Heart right ventricle (tissue), 16 donors: ENCODE results near the gene PITPNB. TPM values are rescaled to one million over a fixed set of nuclear protein-coding genes. Genes with fewer than 3 reads are reported as not detected.

ENCODE experiments used
- ATAC-seq, 8 donors: fragments of 200-7000 bp; cut with Tn5 transposase; one replicate each; pipeline ENCODE4 v1.9.1; 2020; ENCODE audit warnings: mild to moderate bottlenecking in 8 of 8, moderate library complexity in 8 of 8, moderate number of reproducible peaks in 1 of 8
- DNase-seq, 2 donors: peaks; one replicate each; pipeline ENCODE4 v3.0.0-alpha.2; 2020
- H3K27ac ChIP-seq, 10 donors: fragments of 200-600 bp; sonication (generic) in 2 of 10; one replicate each; pipeline versions ENCODE4 v1.5.0 to v1.8.0; 2020 to 2022; ENCODE audit warnings: mild to moderate bottlenecking in 3 of 10
- H3K27me3 ChIP-seq, 7 donors: fragments of 200-600 bp; one replicate each; pipeline ENCODE4 v1.8.0; 2021 to 2022; ENCODE audit warnings: mild to moderate bottlenecking in 2 of 7
- H3K36me3 ChIP-seq, 9 donors: fragments of 200-600 bp; sonication (generic) in 1 of 9; one replicate each; pipeline versions ENCODE4 v1.5.0 to v1.8.0; 2020 to 2022; ENCODE audit warnings: mild to moderate bottlenecking in 2 of 9
- H3K4me1 ChIP-seq, 9 donors: fragments of 200-600 bp; sonication (generic) in 1 of 9; one replicate each; pipeline versions ENCODE4 v1.5.0 to v1.8.0; 2020 to 2022; ENCODE audit warnings: mild to moderate bottlenecking in 4 of 9
- H3K4me3 ChIP-seq, 10 donors: fragments of 200-600 bp; sonication (generic) in 2 of 10; one replicate each; pipeline versions ENCODE4 v1.5.0 to v1.8.0; 2020 to 2022; ENCODE audit warnings: mild to moderate bottlenecking in 7 of 10, moderate library complexity in 2 of 10
- H3K9me3 ChIP-seq, 11 donors: fragments of 200-600 bp in 10 of 11; sonication (generic) in 2 of 11; one replicate each; pipeline versions ENCODE4 v1.5.0 to v1.8.0; 2013 to 2022; ENCODE audit warnings: mild to moderate bottlenecking in 2 of 11, control low read depth in 1 of 11, moderate library complexity in 1 of 11
- CTCF ChIP-seq, 9 donors: fragments of 200-600 bp; sonication (generic) in 2 of 9; IDR thresholded peaks; one replicate each; pipeline versions ENCODE4 v1.5.0 to v1.8.0; 2021 to 2022; ENCODE audit warnings: antibody characterized with exemption in 9 of 9, mild to moderate bottlenecking in 5 of 9, moderate library complexity in 1 of 9
- WGBS, 2 donors: extraction: QIAGEN DNeasy Blood & Tissue Kit; methylation state at CpG; one replicate each; pipeline ENCODE4 v1.1.7; 2013; ENCODE audit warnings: inconsistent platforms in 1 of 2; 5-methylcytosine and 5-hydroxymethylcytosine counted together
- intact Hi-C, 10 donors: fragments of 100-400 bp; cut with DNase I; formaldehyde crosslinking; loops; one replicate each; pipeline versions ENCODE4 v1.11.1 to v1.14.2; 2022
- polyA plus RNA-seq, 2 donors: library from polyadenylated mRNA; stranded (reverse); fragments of 200-250 nt; gene quantifications; one replicate each; pipeline ENCODE4 v1.2.3, GENCODE V29; 2013
- total RNA-seq, 10 donors: library from RNA; stranded (reverse); fragmentation: NEBNext Ultra II Directional in 3 of 10; extraction: Animal tissue kit (Norgen Biotek cat#: 25700) in 3 of 10; gene quantifications; one replicate each; pipeline versions ENCODE4 v1.2.1 to v1.2.4, GENCODE V29; 2021 to 2023
- donor health status: Arrhythmogenic right ventricular cardiomyopathy.
- donor health status: ischemic (EF 13 %, LVEDD 7.1; RV severe dilation, severe dysfunction).
- donor health status: healthy with polysubstance abuse.
- donor health status: DM: no; HTN: yes; CAD: no.
- donor health status: DM: no; HTN: no; CAD: no.
- donor health status: ischemic (EF 25% LVEDD 6.9; RV normal size, moderate dysfunction).
- donor health status: ischemic (EF 25% LVEDD 5.7; RV mildly dilated, moderate dysfunction).
- donor health status: healthy.
- donor health status: DM: yes; HTN: yes; CAD: no.
- donor health status: Ischemic cardiomyopathy.
- donor health status: ischemic (EF 35%, LVEDD 5.7; RV mildly dilated, moderate dysfunction).
- donor health status: nonischemic (EF 11% LVEDD 7.7; RV severe dilation, severe dysfunction).
- donor health status: DM: yes; HTN: yes; CAD: no.
- donor health status: PGD.
- donor health status: ischemic (EF 29% LVEDD 5.4; RV normal size, mild dysfunction).
- donor health status: nonischemic (EF 23%, LVEDD 6.1; RV moderate dilation, normal function).

Gene PITPNB
- total and polyA plus RNA-seq, 12 donors = 16.0 to 78.3 (median 58.1) TPM

GRCh38 chr22:27843441-27843840 is 75.6 kb downstream of the PITPNB start:
- no peak for TF ChIP-seq CTCF (IDR thresholded peaks at IDR 0.05)
- Histone ChIP-seq H3K4me3 (no peak overlapping the region), H3K4me1 (peaks cover 8 to 23% (median 14%) of the 10 kb centered on the region in 9 donors), H3K27me3 (no peaks in the 10 kb centered on the region), H3K27ac (peak overlapping the region in 3 of 10 donors; percentile 22 to 53 (median 44)), H3K36me3 (peaks cover 0 to 48% (median 6%) of the 10 kb centered on the region in 9 donors), H3K9me3 (no peaks in the 10 kb centered on the region)
- DNase-seq = no peak
- ATAC-seq = peak in 3 of 8 donors; percentile 7 to 26 (median 10)
- intact Hi-C loops = no loop called here
- 80 to 82% methylated on average over 7 of the region's 7 CpGs for WGBS, 2 donors

GRCh38 chr22:27842669-27843431 is 76.2 kb downstream of the PITPNB start:
- no peak for DNase-seq
- intact Hi-C loops = no loop called here
- peaks cover 0 to 43% (median 2%) of the 10 kb centered on the region in 9 donors for H3K36me3 ChIP-seq
- 60 to 63% methylated on average over 15 of the region's 15 CpGs for WGBS, 2 donors
- H3K27me3 ChIP-seq = no peaks in the 10 kb centered on the region
- TF ChIP-seq CTCF (IDR thresholded peaks at IDR 0.05) = no peak
- peak overlapping the region in 5 of 10 donors; percentile 20 to 53 (median 44) for H3K27ac ChIP-seq
- peak; percentile 30 to 70 (median 40) for ATAC-seq
- H3K9me3 ChIP-seq = peaks cover 0 to 5% (median 0%) of the 10 kb centered on the region in 11 donors
- no peak overlapping the region for H3K4me3 ChIP-seq
- peaks cover 8 to 23% (median 14%) of the 10 kb centered on the region in 9 donors for H3K4me1 ChIP-seq

- H3K27me3 ChIP-seq = no peaks in the 10 kb centered on the region
- WGBS, 2 donors = 75 to 80% methylated on average over 1 of the region's 1 CpG
- H3K4me3 ChIP-seq = no peak overlapping the region
- H3K4me1 ChIP-seq = peaks cover 8 to 23% (median 14%) of the 10 kb centered on the region in 9 donors
- intact Hi-C loops = no loop called here
- DNase-seq (no peak), ATAC-seq (peak in 5 of 8 donors; percentile 4 to 44 (median 14))
- TF ChIP-seq CTCF (IDR thresholded peaks at IDR 0.05) = no peak
- H3K36me3 ChIP-seq = peaks cover 0 to 37% (median 0%) of the 10 kb centered on the region in 9 donors
- peaks cover 0 to 8% (median 0%) of the 10 kb centered on the region in 11 donors for H3K9me3 ChIP-seq
- H3K27ac ChIP-seq = peak overlapping the region in 5 of 10 donors; percentile 20 to 53 (median 39)
Measured at GRCh38 chr22:27842201-27842600, 76.9 kb downstream of the PITPNB start.

GRCh38 chr22:27840436-27840835 is 78.6 kb downstream of the PITPNB start:
- H3K36me3 ChIP-seq = peaks cover 0 to 21% (median 0%) of the 10 kb centered on the region in 9 donors
- H3K4me1 ChIP-seq = peaks cover 8 to 23% (median 14%) of the 10 kb centered on the region in 9 donors
- no peak overlapping the region for H3K27ac ChIP-seq
- DNase-seq (no peak), ATAC-seq (no peak)
- no peaks in the 10 kb centered on the region for H3K27me3 ChIP-seq
- TF ChIP-seq CTCF (IDR thresholded peaks at IDR 0.05) = no peak
- peaks cover 0 to 8% (median 0%) of the 10 kb centered on the region in 11 donors for H3K9me3 ChIP-seq
- WGBS, 2 donors = 94 to 99% methylated on average over 7 of the region's 7 CpGs
- intact Hi-C loops = no loop called here
- H3K4me3 ChIP-seq = no peak overlapping the region
